Neural cell (in vitro differentiated cells): Measurements from ENCODE around the gene ZNF426. TPM values are rescaled to one million over a fixed set of nuclear protein-coding genes. Genes with fewer than 3 reads are reported as not detected.

Experiments
- H2AFZ ChIP-seq: fragments of 200-600, 300-800 bp; sonication (generic), shearing (Covaris generic); 2 replicates; pipeline ENCODE4 v1.6.0; 2014; ENCODE audit warnings: low read depth, mild to moderate bottlenecking, antibody characterized with exemption, low read length, moderate library complexity
- H3F3A ChIP-seq: fragments of 200-600 bp; shearing (Covaris generic); 2 replicates; pipeline ENCODE4 v1.6.1; 2016; ENCODE audit warnings: mild to moderate bottlenecking, moderate library complexity, mixed read lengths, antibody characterized with exemption, low read length; ENCODE audit not compliant: insufficient read depth, poor library complexity, severe bottlenecking
- H3K27ac ChIP-seq: fragments of 200-600, 300-800 bp; sonication (generic), shearing (Covaris generic); 2 replicates; pipeline ENCODE4 v1.5.1; 2014; ENCODE audit warnings: mild to moderate bottlenecking, low read length, moderate library complexity
- H3K27me3 ChIP-seq: fragments of 300-800, 200-600 bp; sonication (generic), shearing (Covaris generic); 2 replicates; pipeline ENCODE4 v1.6.0; 2014; ENCODE audit warnings: mild to moderate bottlenecking, low read depth, low read length, moderate library complexity; ENCODE audit not compliant: insufficient read depth
- H3K36me3 ChIP-seq: fragments of 300-800, 200-600 bp; sonication (generic), shearing (Covaris generic); 2 replicates; pipeline ENCODE4 v1.5.1; 2014; ENCODE audit warnings: mild to moderate bottlenecking, antibody characterized with exemption, low read length, moderate library complexity; ENCODE audit not compliant: insufficient read depth
- H3K4me2 ChIP-seq: fragments of 300-800, 200-600 bp; sonication (generic), shearing (Covaris generic); 2 replicates; pipeline ENCODE4 v1.6.0; 2014; ENCODE audit warnings: mild to moderate bottlenecking, low read length
- H3K4me3 ChIP-seq: fragments of 300-800, 200-600 bp; sonication (generic), shearing (Covaris generic); 2 replicates; pipeline ENCODE4 v1.5.1; 2014; ENCODE audit warnings: mild to moderate bottlenecking, low read length, moderate library complexity
- H3K79me2 ChIP-seq: fragments of 200-600 bp; shearing (Covaris generic); replicated peaks from 2 replicates; pipeline ENCODE4 v1.6.0; 2014; ENCODE audit warnings: mild to moderate bottlenecking, low read length, moderate library complexity; ENCODE audit not compliant: insufficient read depth
- H3K9ac ChIP-seq: fragments of 300-800, 200-600 bp; sonication (generic), shearing (Covaris generic); 2 replicates; pipeline ENCODE4 v1.6.1; 2016; ENCODE audit warnings: mild to moderate bottlenecking, low read length, mixed read lengths
- H3K9me2 ChIP-seq: fragments of 200-600 bp; shearing (Covaris generic); 2 replicates; pipeline ENCODE4 v1.6.1; 2016; ENCODE audit warnings: mild to moderate bottlenecking, low read length, mixed read lengths; ENCODE audit not compliant: insufficient read depth
- H3K9me3 ChIP-seq: fragments of 200-600, 300-800 bp; sonication (generic), shearing (Covaris generic); 2 replicates; pipeline ENCODE4 v1.6.1; 2016; ENCODE audit warnings: mild to moderate bottlenecking, mixed run types, low read length, moderate library complexity, mixed read lengths
- H4K20me1 ChIP-seq: fragments of 200-600 bp; shearing (Covaris generic); 2 replicates; pipeline ENCODE4 v1.6.1; 2016; ENCODE audit warnings: mild to moderate bottlenecking, mixed run types; ENCODE audit not compliant: insufficient read depth
- CTCF ChIP-seq: fragments of 450-650 bp; IDR thresholded peaks from 2 replicates; pipeline ENCODE4 v1.5.1; 2014; ENCODE audit warnings: antibody characterized with exemption, mild to moderate bottlenecking, moderate library complexity; ENCODE audit not compliant: poor library complexity, severe bottlenecking
- EP300 ChIP-seq: fragments of 450-650 bp; conservative IDR thresholded peaks from 2 replicates; pipeline ENCODE4 v1.6.1; 2014; ENCODE audit warnings: antibody characterized with exemption, mild to moderate bottlenecking, moderate library complexity; ENCODE audit not compliant: poor library complexity, severe bottlenecking
- EZH2 ChIP-seq: fragments of 200-600, 300-800 bp; shearing (Covaris generic), sonication (generic); IDR thresholded peaks from 2 replicates; pipeline ENCODE4 v1.6.1; 2014; ENCODE audit warnings: antibody characterized with exemption, low read length, borderline replicate concordance, mild to moderate bottlenecking; ENCODE audit not compliant: insufficient read depth, poor library complexity, severe bottlenecking
- MXI1 ChIP-seq: fragments of 450-650 bp; conservative IDR thresholded peaks from 2 replicates; pipeline ENCODE4 v1.6.1; 2014; ENCODE audit warnings: antibody characterized with exemption, mild to moderate bottlenecking; ENCODE audit not compliant: poor library complexity, severe bottlenecking
- POLR2AphosphoS5 ChIP-seq: IDR thresholded peaks from 2 replicates; pipeline ENCODE4 v1.6.1; 2012
- RAD21 ChIP-seq: fragments of 450-650 bp; conservative IDR thresholded peaks from 2 replicates; pipeline ENCODE4 v1.6.1; 2014; ENCODE audit warnings: antibody characterized with exemption, mild to moderate bottlenecking, moderate library complexity
- REST ChIP-seq: IDR thresholded peaks from 2 replicates; pipeline ENCODE4 v1.6.1; 2012; ENCODE audit warnings: borderline replicate concordance
- SMC3 ChIP-seq: fragments of 450-650 bp; conservative IDR thresholded peaks from 2 replicates; pipeline ENCODE4 v1.6.1; 2014; ENCODE audit warnings: antibody characterized with exemption, mild to moderate bottlenecking, moderate library complexity; ENCODE audit not compliant: poor library complexity
- TAF1 ChIP-seq: IDR thresholded peaks from 2 replicates; pipeline ENCODE4 v1.6.1; 2012; ENCODE audit warnings: low read depth
- polyA plus RNA-seq: library from polyadenylated mRNA; depleted of rRNA; stranded (reverse); fragments of >200 nt; gene quantifications from 2 replicates; pipeline ENCODE4 v1.2.3, GENCODE V29; 2014

The ZNF426 gene
- polyA plus RNA-seq, 1 donor from 2014 or later = 14.3 TPM

GRCh38 chr19:9507285-9507684 lies 31.2 kb downstream of the ZNF426 start:
- Histone ChIP-seq H4K20me1 (no peaks in the 10 kb centered on the region), H3K4me2 (no peak overlapping the region), H3K9ac (no peak overlapping the region), H2AFZ (no peak overlapping the region), H3K27ac (no peak overlapping the region), H3K27me3 (no peaks in the 10 kb centered on the region), H3K4me3 (no peak overlapping the region), H3K9me2 (no peaks in the 10 kb centered on the region), H3K79me2 (no peaks in the 10 kb centered on the region), H3F3A (no peaks in the 10 kb centered on the region), H3K36me3 (no peaks in the 10 kb centered on the region), H3K9me3 (peaks cover 7% of the 10 kb centered on the region)
- TF ChIP-seq RAD21 (no peak), EZH2 (no peak), REST (no peak), TAF1 (no peak), CTCF (no peak), SMC3 (no peak), POLR2AphosphoS5 (no peak), MXI1 (no peak), EP300 (no peak)

- H3K4me2 ChIP-seq = no peak overlapping the region
- H2AFZ ChIP-seq = no peak overlapping the region
- H3K9me2 ChIP-seq = no peaks in the 10 kb centered on the region
- no peaks in the 10 kb centered on the region for H3K27me3 ChIP-seq
- no peak overlapping the region for H3K27ac ChIP-seq
- H3K4me3 ChIP-seq = no peak overlapping the region
- no peak overlapping the region for H3K9ac ChIP-seq
- no peaks in the 10 kb centered on the region for H4K20me1 ChIP-seq
- no peaks in the 10 kb centered on the region for H3F3A ChIP-seq
- H3K36me3 ChIP-seq = no peaks in the 10 kb centered on the region
- TF ChIP-seq SMC3 = no peak
- TF ChIP-seq POLR2AphosphoS5 = no peak
- no peaks in the 10 kb centered on the region for H3K9me3 ChIP-seq
- H3K79me2 ChIP-seq = no peaks in the 10 kb centered on the region
Observed at GRCh38 chr19:9500796-9501195, 37.6 kb downstream of the ZNF426 start.
